Left renal pelvis (tissue), 4 donors: Measurements from ENCODE around the gene SPTSSB. TPM values are rescaled to one million over a fixed set of nuclear protein-coding genes. Genes with fewer than 3 reads are reported as not detected.

Experiments
- DNase-seq, 4 donors: peaks; one replicate each; pipeline ENCODE4 v3.0.0-alpha.2; 2013; ENCODE audit warnings: low read depth in 4 of 4, low spot score in 3 of 4
- polyA plus RNA-seq, 4 donors: library from polyadenylated mRNA; unstranded; fragments of 120-200 nt; gene quantifications; one replicate each; pipeline ENCODE4 v1.2.1, GENCODE V29; 2013; ENCODE audit not compliant: insufficient read length in 4 of 4

SPTSSB gene
- polyA plus RNA-seq = 10 to 100 TPM in 1 of 4 donors, 1 to 10 TPM in 2, under 1 TPM in 1; 0.20 to 10.5 (median 4.5) TPM

GRCh38 chr3:161371441-161372320, at the start of gene SPTSSB:
TSS of gene SPTSSB (minus strand) at chr3:161371517. CDS start at chr3:161346323, 25,194 bp downstream.
- DNase-seq = peak in 3 of 4 donors; percentile 39 to 43 (median 40)

GRCh38 chr3:161420746-161421145, 49.4 kb upstream of the SPTSSB start:
- DNase-seq = peak in 1 of 4 donors; percentile 16

GRCh38 chr3:161419555-161420333, 48.4 kb upstream of the SPTSSB start:
- no peak for DNase-seq

GRCh38 chr3:161415506-161416231, 44.4 kb upstream of the SPTSSB start:
- peak in 1 of 4 donors; percentile 20 for DNase-seq

GRCh38 chr3:161414907-161415306, 43.6 kb upstream of the SPTSSB start:
- no peak for DNase-seq

GRCh38 chr3:161413855-161414210, 42.5 kb upstream of the SPTSSB start:
- DNase-seq = no peak

- DNase-seq = no peak
Measured at GRCh38 chr3:161413127-161413854, 42.0 kb upstream of the SPTSSB start.

GRCh38 chr3:161412123-161412522, 40.8 kb upstream of the SPTSSB start:
- no peak for DNase-seq

GRCh38 chr3:161409858-161410257, 38.5 kb upstream of the SPTSSB start:
- DNase-seq = no peak

GRCh38 chr3:161409069-161409468, 37.8 kb upstream of the SPTSSB start:
- DNase-seq = peak in 2 of 4 donors; percentile 24 to 29

GRCh38 chr3:161406594-161407555, 35.6 kb upstream of the SPTSSB start:
- DNase-seq = no peak

GRCh38 chr3:161405836-161406235, 34.5 kb upstream of the SPTSSB start:
- no peak for DNase-seq

- no peak for DNase-seq
Measured at GRCh38 chr3:161405087-161405486, 33.8 kb upstream of the SPTSSB start.

- no peak for DNase-seq
Measured at GRCh38 chr3:161403251-161403650, 31.9 kb upstream of the SPTSSB start.

GRCh38 chr3:161401389-161401788, 30.1 kb upstream of the SPTSSB start:
- DNase-seq = no peak

GRCh38 chr3:161400650-161401049, 29.3 kb upstream of the SPTSSB start:
- no peak for DNase-seq

GRCh38 chr3:161395115-161396012, 24.0 kb upstream of the SPTSSB start:
- no peak for DNase-seq

GRCh38 chr3:161393803-161394202, 22.5 kb upstream of the SPTSSB start:
- DNase-seq = no peak
